ENCODE data around the gene CBLN3.

CBLN3 gene

DNA sequence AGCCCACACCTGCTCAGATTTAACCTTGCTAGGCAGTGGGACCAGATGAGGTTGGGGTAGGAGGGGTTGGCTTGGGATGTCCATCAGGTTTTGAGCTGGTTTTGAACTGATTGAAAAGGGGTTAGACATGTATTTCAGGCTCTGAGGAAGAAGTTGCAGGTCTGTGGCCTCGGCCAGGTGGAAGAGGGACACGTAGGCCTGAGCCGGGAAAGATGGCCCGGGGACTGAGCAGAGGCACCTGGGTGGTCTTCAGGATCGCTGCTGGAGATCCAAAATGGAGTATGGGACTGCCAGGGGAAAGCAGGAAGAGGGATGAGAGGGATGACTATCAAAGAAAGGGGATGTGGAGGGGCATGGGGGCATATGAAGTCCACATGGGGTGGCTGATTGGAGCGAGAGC, 23.1 kb downstream of the CBLN3 start:
- H3K27ac Mint-ChIP-seq, result no peak overlapping the region

GRCh38 chr14:24404814-24405213, 24.7 kb downstream of the CBLN3 start:
- H3K9me3 Mint-ChIP-seq, result no peaks in the 10 kb centered on the region
- no peak overlapping the region for H3K4me3 Mint-ChIP-seq
- H3K27me3 Mint-ChIP-seq, result peaks cover 19% of the 10 kb centered on the region
- no peak overlapping the region for H3K27ac Mint-ChIP-seq
- DNase-seq, result no peak
- no peaks in the 10 kb centered on the region for H3K36me3 Mint-ChIP-seq (ENCODE audit: low read depth)
- no peaks in the 10 kb centered on the region for H3K4me1 Mint-ChIP-seq (ENCODE audit: low read depth)

More for the DNA sequence above, 23.1 kb downstream of the CBLN3 start:
- H3K4me3 Mint-ChIP-seq, result no peak overlapping the region
- no peaks in the 10 kb centered on the region for H3K36me3 Mint-ChIP-seq (ENCODE audit: low read depth)
- H3K9me3 Mint-ChIP-seq, result no peaks in the 10 kb centered on the region
- H3K27me3 Mint-ChIP-seq, result peaks cover 15% of the 10 kb centered on the region
- H3K4me1 Mint-ChIP-seq (ENCODE audit: low read depth), result no peaks in the 10 kb centered on the region
- DNase-seq, result no peak

- H3K4me3 Mint-ChIP-seq, result no peak overlapping the region
- H3K4me1 Mint-ChIP-seq (ENCODE audit: low read depth), result peaks cover 4% of the 10 kb centered on the region
- H3K36me3 Mint-ChIP-seq (ENCODE audit: low read depth), result no peaks in the 10 kb centered on the region
- DNase-seq, result no peak
- no peak overlapping the region for H3K27ac Mint-ChIP-seq
- no peaks in the 10 kb centered on the region for H3K9me3 Mint-ChIP-seq
- H3K27me3 Mint-ChIP-seq, result peaks cover 26% of the 10 kb centered on the region
Observed at GRCh38 chr14:24403294-24403998, 26.0 kb downstream of the CBLN3 start.

GRCh38 chr14:24401810-24402702, 27.4 kb downstream of the CBLN3 start:
- Mint-ChIP-seq H3K36me3 (ENCODE audit: low read depth) (no peaks in the 10 kb centered on the region), H3K4me3 (no peak overlapping the region), H3K27ac (no peak overlapping the region), H3K9me3 (no peaks in the 10 kb centered on the region), H3K27me3 (peaks cover 22% of the 10 kb centered on the region), H3K4me1 (ENCODE audit: low read depth) (peaks cover 4% of the 10 kb centered on the region)
- no peak for DNase-seq

DNA sequence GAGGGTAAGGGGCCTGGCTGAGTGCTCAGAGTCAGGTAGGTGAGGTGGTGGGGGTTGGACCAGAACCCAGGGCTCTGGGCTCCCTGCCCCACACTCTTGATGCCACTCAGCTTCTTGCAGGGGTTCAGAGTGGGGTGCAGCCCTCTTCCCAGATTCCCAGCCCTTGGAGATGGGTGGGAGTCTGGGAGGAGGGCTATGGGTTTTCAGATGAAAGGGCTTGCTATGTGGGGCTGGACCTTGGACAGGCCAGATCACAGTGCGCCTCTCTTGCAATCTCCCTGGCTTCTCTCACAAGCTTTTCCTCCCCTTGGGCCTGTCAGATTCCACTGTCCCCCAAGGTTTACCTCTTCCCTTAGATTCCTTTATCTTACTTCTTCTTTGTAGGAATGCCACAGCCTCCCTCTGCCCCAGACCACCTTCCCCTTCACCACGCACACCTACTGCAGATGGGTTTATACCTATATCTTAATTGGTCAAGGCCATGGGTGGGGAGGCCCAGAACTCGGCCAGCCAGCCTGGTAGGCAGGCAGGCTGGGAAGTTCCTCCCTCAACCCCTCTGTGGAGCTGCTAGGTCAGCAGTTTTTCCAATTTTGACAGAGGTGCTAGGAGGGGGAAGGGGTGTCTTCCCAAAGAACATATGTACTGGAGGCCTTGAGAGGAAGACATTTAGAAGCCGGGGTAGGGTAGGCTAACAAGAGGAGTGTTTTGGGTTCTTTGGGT, 29.3 kb downstream of the CBLN3 start:
- Mint-ChIP-seq H3K9me3 (no peaks in the 10 kb centered on the region), H3K27me3 (peaks cover 19% of the 10 kb centered on the region), H3K36me3 (ENCODE audit: low read depth) (no peaks in the 10 kb centered on the region), H3K27ac (no peak overlapping the region), H3K4me3 (no peak overlapping the region), H3K4me1 (ENCODE audit: low read depth) (peaks cover 4% of the 10 kb centered on the region)
- DNase-seq, result no peak

DNA sequence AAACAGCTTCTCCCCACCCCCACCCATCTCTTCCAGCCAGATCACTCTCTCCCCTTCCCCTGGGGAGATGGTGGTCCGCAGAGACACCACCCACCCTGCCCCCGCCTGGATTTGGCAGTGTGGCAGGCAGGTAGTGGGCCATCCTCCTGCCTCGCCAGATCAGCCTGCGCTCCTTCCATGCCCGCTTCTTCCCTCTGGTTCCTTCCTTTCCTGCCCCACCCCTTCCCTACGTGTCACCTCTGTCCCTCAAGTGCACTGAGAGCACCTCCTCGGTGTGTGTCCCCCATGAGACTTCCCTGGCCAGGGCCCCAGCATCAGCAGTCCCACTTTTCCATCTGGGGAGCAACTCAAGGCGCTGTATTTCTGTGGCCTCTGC, 30.0 kb downstream of the CBLN3 start:
- Mint-ChIP-seq H3K36me3 (ENCODE audit: low read depth) (no peaks in the 10 kb centered on the region), H3K4me3 (peak overlapping the region; percentile 51), H3K9me3 (no peaks in the 10 kb centered on the region), H3K27ac (no peak overlapping the region), H3K27me3 (peaks cover 19% of the 10 kb centered on the region), H3K4me1 (ENCODE audit: low read depth) (peaks cover 4% of the 10 kb centered on the region)
- DNase-seq, result no peak

DNA sequence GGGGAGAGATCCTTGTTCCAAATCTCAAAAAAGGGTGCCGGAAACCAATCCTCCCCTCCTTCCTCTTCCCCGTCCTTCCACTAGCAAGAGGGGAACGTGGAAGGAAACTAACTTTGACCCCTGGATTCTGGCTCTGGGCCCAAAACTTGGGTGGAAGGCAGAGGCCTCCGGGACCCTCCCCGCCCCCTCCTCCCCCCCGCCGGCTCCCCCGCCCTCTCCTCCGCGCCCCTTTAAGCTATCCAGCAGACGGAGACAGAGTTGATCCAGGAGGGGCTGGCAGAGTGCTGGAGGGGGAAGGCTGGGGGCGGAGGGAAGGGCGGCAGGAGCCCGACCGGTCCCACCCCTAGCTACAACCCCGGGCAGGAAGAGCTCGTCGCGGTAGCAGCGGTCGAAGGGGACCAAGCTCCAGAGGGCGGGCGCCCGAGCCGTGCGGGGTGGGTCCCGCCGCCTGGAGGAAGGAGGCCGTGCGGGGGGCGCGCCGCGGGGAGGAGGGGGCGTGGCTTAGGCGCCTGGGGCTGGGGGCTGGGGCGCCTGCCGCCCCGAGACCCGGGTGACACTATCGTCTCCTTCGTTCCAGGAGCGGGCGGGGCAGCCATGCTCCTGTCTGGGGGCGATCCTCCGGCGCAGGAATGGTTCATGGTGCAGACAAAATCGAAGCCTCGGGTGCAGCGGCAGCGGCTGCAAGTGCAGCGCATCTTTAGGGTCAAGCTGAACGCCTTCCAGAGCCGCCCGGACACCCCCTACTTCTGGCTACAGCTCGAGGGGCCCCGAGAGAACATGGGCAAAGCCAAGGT, 30.6 kb downstream of the CBLN3 start, which contains the start of gene NYNRIN:
Gene NYNRIN (plus strand): TSS at position 351 of the 794 bp plus-strand sequence. CDS start 244 bp downstream, at position 595.
- peaks cover 19% of the 10 kb centered on the region for H3K27me3 Mint-ChIP-seq
- peaks cover 4% of the 10 kb centered on the region for H3K4me1 Mint-ChIP-seq (ENCODE audit: low read depth)
- DNase-seq, result peak; percentile 52
- no peaks in the 10 kb centered on the region for H3K36me3 Mint-ChIP-seq (ENCODE audit: low read depth)
- no peak within 1 kb of the TSS for H3K27ac Mint-ChIP-seq
- H3K9me3 Mint-ChIP-seq, result no peaks in the 10 kb centered on the region
- H3K4me3 Mint-ChIP-seq, result peak within 1 kb of the TSS; percentile 51

DNA sequence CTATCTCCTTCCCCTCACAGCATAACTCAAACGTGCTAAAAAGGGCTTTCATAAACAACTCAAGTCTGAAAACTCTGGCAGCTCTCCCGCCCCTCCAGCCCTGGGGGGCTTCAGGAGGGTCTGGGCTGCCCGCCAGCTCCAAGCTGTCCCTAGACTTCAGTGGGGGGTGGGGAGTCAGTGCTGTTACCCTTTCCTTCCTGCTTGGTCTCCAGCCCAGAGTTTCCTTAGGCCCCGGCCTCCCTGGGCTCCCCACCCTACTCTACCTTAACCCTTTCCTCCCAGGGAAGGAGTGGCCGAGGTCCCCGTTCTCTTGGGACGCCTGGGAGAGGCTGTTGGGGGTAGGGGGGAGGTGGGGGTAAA, 31.2 kb downstream of the CBLN3 start:
- H3K27me3 Mint-ChIP-seq, result peaks cover 16% of the 10 kb centered on the region
- no peaks in the 10 kb centered on the region for H3K9me3 Mint-ChIP-seq
- H3K4me3 Mint-ChIP-seq, result no peak overlapping the region
- peaks cover 4% of the 10 kb centered on the region for H3K4me1 Mint-ChIP-seq (ENCODE audit: low read depth)
- H3K36me3 Mint-ChIP-seq (ENCODE audit: low read depth), result no peaks in the 10 kb centered on the region
- DNase-seq, result no peak
- H3K27ac Mint-ChIP-seq, result no peak overlapping the region

GRCh38 chr14:24397639-24398292, 31.7 kb downstream of the CBLN3 start:
- Mint-ChIP-seq H3K36me3 (ENCODE audit: low read depth) (no peaks in the 10 kb centered on the region), H3K4me3 (no peak overlapping the region), H3K27ac (no peak overlapping the region)

GRCh38 chr14:24395609-24396582, 33.6 kb downstream of the CBLN3 start:
- H3K4me3 Mint-ChIP-seq, result no peak overlapping the region
- no peaks in the 10 kb centered on the region for H3K9me3 Mint-ChIP-seq
- H3K4me1 Mint-ChIP-seq (ENCODE audit: low read depth), result peaks cover 4% of the 10 kb centered on the region
- H3K36me3 Mint-ChIP-seq (ENCODE audit: low read depth), result no peaks in the 10 kb centered on the region
- H3K27me3 Mint-ChIP-seq, result peaks cover 18% of the 10 kb centered on the region
- H3K27ac Mint-ChIP-seq, result no peak overlapping the region
- DNase-seq, result no peak

More at GRCh38 chr14:24397639-24398292, 31.7 kb downstream of the CBLN3 start:
- peaks cover 11% of the 10 kb centered on the region for H3K27me3 Mint-ChIP-seq
- no peak for DNase-seq
- no peaks in the 10 kb centered on the region for H3K9me3 Mint-ChIP-seq
- peaks cover 4% of the 10 kb centered on the region for H3K4me1 Mint-ChIP-seq (ENCODE audit: low read depth)

DNA sequence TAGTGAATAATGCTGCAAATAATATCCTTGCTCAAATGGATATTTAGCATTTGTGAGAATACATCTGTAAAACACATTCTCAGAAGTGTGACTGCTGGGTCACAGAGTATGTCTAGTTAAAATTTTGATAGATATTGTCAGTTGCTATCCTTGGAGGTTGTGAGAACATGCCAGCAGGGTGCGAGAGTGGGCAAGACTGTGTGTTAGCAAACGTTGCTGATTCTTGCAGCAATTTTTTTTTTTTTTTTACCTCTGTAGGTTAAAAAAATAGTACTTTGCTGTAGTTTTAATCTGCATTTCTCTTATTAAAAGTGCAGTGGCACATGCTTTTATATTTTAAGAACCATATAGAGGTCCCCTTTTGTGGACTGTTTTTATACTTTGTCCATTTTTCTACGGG, 35.2 kb downstream of the CBLN3 start:
- Mint-ChIP-seq H3K36me3 (ENCODE audit: low read depth) (no peaks in the 10 kb centered on the region), H3K9me3 (no peaks in the 10 kb centered on the region), H3K4me1 (ENCODE audit: low read depth) (no peaks in the 10 kb centered on the region), H3K4me3 (no peak overlapping the region), H3K27me3 (peaks cover 15% of the 10 kb centered on the region), H3K27ac (no peak overlapping the region)
- DNase-seq, result no peak

DNA sequence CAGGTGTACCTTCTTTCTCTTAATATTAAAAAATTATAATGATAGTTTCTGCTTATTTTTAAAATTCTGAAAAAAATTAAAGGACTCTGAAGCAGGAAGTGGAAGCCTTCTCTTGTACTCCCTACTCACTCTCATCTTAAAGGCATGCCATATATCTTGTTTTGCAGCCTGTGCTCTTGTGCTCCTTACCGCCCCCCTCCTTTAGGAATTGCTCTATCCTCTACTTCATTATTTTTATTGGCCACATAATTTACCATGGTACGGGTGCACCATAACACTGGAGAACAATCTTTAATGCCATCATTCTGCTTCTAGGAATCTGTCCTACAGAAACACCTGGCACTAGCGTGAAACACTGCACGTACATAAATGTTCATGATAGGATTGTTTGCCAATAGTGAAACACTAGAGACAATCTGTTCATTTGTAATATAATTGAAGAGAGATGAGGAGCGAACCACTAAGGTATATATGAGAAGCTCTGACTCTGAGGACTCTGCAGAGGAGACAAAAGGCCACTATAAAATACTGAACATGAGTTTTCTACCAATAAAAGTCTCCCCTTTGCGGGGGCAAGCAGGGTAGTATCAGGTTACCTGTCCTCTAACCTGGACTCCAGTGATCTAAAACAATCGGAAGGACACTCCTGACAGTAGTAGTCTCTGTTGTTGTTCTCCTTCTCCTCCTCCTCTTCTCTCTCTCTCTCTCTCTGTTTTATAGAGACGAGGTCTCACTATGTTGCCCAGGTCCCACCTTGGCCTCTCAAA, 37.0 kb downstream of the CBLN3 start:
- Mint-ChIP-seq H3K4me1 (ENCODE audit: low read depth) (no peaks in the 10 kb centered on the region), H3K27me3 (peaks cover 13% of the 10 kb centered on the region), H3K36me3 (ENCODE audit: low read depth) (no peaks in the 10 kb centered on the region), H3K4me3 (no peak overlapping the region), H3K9me3 (no peaks in the 10 kb centered on the region), H3K27ac (no peak overlapping the region)
- DNase-seq, result no peak
